ENCODE results near the gene HSPB6. TPM values are rescaled to one million over a fixed set of nuclear protein-coding genes. Genes with fewer than 3 reads are reported as not detected.

The HSPB6 gene
- total RNA-seq, 1 donor from 2014 or later: 2.0 TPM

- no peak for TF ChIP-seq CTCF (conservative IDR thresholded peaks at IDR 0.05; ENCODE audit: low read depth, low read length)
Observed at GRCh38 chr19:35734889-35735288, 21.9 kb downstream of the HSPB6 start.

GRCh38 chr19:35734273-35734672 is 22.6 kb downstream of the HSPB6 start:
- H3K4me3 ChIP-seq (ENCODE audit: low read depth, low read length): no peak overlapping the region
- no peak for DNase-seq (ENCODE audit: low read depth)
- no peak for TF ChIP-seq CTCF (conservative IDR thresholded peaks at IDR 0.05; ENCODE audit: low read depth, low read length)

More at GRCh38 chr19:35734889-35735288, 21.9 kb downstream of the HSPB6 start:
- DNase-seq (ENCODE audit: low read depth): no peak
- no peak overlapping the region for H3K4me3 ChIP-seq (ENCODE audit: low read depth, low read length)

- no peak overlapping the region for H3K4me3 ChIP-seq (ENCODE audit: low read depth, low read length)
- DNase-seq (ENCODE audit: low read depth): no peak
- no peak for TF ChIP-seq CTCF (conservative IDR thresholded peaks at IDR 0.05; ENCODE audit: low read depth, low read length)
Observed at GRCh38 chr19:35733180-35734125, 23.4 kb downstream of the HSPB6 start.

GRCh38 chr19:35732540-35733179 is 24.2 kb downstream of the HSPB6 start:
- no peak for DNase-seq (ENCODE audit: low read depth)

GRCh38 chr19:35731779-35732405 is 24.9 kb downstream of the HSPB6 start:
- no peak overlapping the region for H3K4me3 ChIP-seq (ENCODE audit: low read depth, low read length)
- no peak for DNase-seq (ENCODE audit: low read depth)
- TF ChIP-seq CTCF (conservative IDR thresholded peaks at IDR 0.05; ENCODE audit: low read depth, low read length): no peak

More at GRCh38 chr19:35732540-35733179, 24.2 kb downstream of the HSPB6 start:
- TF ChIP-seq CTCF (conservative IDR thresholded peaks at IDR 0.05; ENCODE audit: low read depth, low read length): no peak
- no peak overlapping the region for H3K4me3 ChIP-seq (ENCODE audit: low read depth, low read length)

- no peak overlapping the region for H3K4me3 ChIP-seq (ENCODE audit: low read depth, low read length)
- no peak for TF ChIP-seq CTCF (conservative IDR thresholded peaks at IDR 0.05; ENCODE audit: low read depth, low read length)
- DNase-seq (ENCODE audit: low read depth): no peak
Observed at GRCh38 chr19:35731353-35731752, 25.5 kb downstream of the HSPB6 start.

Data from epithelial cell of proximal tubule (primary cell).